Gastrocnemius medialis (tissue), 4 donors: Measurements from ENCODE around the gene UBN1.

Experiments used
- POLR2A ChIP-seq, 2 donors: fragments of 450-650 bp; IDR thresholded peaks; one replicate each; pipeline ENCODE4 v1.6.1; 2017; ENCODE audit warnings: antibody characterized with exemption in 2 of 2, mild to moderate bottlenecking in 2 of 2, moderate library complexity in 2 of 2
- TF ChIP-seq, protein P1 (sequence below), 5 experiments: fragments of 450-650 bp in 3 of 5; fragments of 200-600 bp in 2 of 5; sonication (generic) in 2 of 5; IDR thresholded peaks in 4 of 5; conservative IDR thresholded peaks in 1 of 5; 1 replicate in 4 of 5; 2 replicates in 1 of 5; pipeline ENCODE4 v1.5.1; 2016 to 2019; ENCODE audit warnings: antibody characterized with exemption in 5 of 5, mild to moderate bottlenecking in 3 of 5, moderate library complexity in 3 of 5

DNA sequence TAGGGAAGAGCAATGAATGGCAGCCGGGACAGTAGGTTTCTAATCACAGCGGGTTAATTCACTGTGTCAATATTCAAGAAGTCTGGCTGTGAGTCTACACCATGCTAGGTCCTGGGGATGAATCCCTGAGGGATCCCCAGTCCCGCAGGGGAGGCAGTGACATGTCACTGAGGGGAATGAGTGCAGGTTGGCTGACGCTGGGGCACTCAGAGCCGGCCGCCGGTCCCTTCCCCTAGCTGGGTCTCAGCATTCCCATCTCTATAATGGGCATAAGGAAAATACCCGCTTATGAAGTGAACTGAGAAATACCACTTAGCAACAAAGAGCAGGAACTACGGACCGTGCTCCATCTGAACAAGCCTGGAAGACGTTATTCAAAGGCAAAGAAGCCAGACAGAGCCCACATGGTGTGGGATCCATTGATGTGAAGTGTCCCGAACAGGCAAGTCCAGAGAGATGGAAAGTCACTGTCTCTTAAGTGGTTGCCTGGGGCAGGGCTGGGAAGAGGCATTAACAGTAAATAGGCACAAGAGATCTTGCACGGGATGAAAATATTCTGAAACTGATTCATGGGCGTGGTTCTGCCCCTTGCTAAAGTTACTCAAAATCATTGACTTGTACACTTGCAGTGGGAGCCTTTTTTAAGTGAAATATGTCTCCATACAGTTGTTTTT lies 57.8 kb downstream of the UBN1 start:
- TF ChIP-seq, protein P1, sequence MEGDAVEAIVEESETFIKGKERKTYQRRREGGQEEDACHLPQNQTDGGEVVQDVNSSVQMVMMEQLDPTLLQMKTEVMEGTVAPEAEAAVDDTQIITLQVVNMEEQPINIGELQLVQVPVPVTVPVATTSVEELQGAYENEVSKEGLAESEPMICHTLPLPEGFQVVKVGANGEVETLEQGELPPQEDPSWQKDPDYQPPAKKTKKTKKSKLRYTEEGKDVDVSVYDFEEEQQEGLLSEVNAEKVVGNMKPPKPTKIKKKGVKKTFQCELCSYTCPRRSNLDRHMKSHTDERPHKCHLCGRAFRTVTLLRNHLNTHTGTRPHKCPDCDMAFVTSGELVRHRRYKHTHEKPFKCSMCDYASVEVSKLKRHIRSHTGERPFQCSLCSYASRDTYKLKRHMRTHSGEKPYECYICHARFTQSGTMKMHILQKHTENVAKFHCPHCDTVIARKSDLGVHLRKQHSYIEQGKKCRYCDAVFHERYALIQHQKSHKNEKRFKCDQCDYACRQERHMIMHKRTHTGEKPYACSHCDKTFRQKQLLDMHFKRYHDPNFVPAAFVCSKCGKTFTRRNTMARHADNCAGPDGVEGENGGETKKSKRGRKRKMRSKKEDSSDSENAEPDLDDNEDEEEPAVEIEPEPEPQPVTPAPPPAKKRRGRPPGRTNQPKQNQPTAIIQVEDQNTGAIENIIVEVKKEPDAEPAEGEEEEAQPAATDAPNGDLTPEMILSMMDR (IDR thresholded peaks at IDR 0.05 in 4 of 5, conservative IDR thresholded peaks at IDR 0.05 in 1 of 5): no peak
- TF ChIP-seq POLR2A (IDR thresholded peaks at IDR 0.05): no peak
